ENCODE measurements around the gene TLX2.
A peak's percentile ranks its signal among the peaks of the same experiment; 100 is the strongest.

TLX2 gene

GRCh38 chr2:74553892-74554819 is 39.9 kb downstream of the TLX2 start, which contains the start of the genes DOK1 and LOXL3:
Gene DOK1, plus strand, starts transcription at chr2:74554720. Its CDS starts 35 bp downstream, at chr2:74554755.
Gene LOXL3, minus strand, starts transcription at chr2:74553942. Its CDS starts 1,308 bp downstream, at chr2:74552634.
- H3K27me3 ChIP-seq (replicated peaks; ENCODE audit: insufficient read depth, low read length), result peaks cover 17% of the 10 kb centered on the region

GRCh38 chr2:74554820-74555531 is 40.7 kb downstream of the TLX2 start:
- TF ChIP-seq CTCF (IDR thresholded peaks at IDR 0.05; ENCODE audit: low read length), result no peak
- TF ChIP-seq EZH2phosphoT487 (IDR thresholded peaks at IDR 0.05; ENCODE audit: low read length), result no peak
- TF ChIP-seq EZH2 (optimal IDR thresholded peaks at IDR 0.05; ENCODE audit: low read depth, low read length), result no peak
- Histone ChIP-seq H3K79me2 (ENCODE audit: low read length) (peaks cover 9% of the 10 kb centered on the region; the same call in 1 of the 2 replicates), H3K4me1 (ENCODE audit: low read length) (peaks cover 3% of the 10 kb centered on the region; the same call in 1 of the 2 replicates), H3K4me2 (ENCODE audit: low read depth, low read length) (peak overlapping the region; percentile 94), H3K27ac (ENCODE audit: low read length) (peak overlapping the region; percentile 53; the same call in 1 of the 2 replicates), H3K9ac (ENCODE audit: low read length) (peak overlapping the region; percentile 86), H3K27me3 (replicated peaks; ENCODE audit: insufficient read depth, low read length) (peaks cover 9% of the 10 kb centered on the region), H3K4me3 (ENCODE audit: low read length) (peak overlapping the region; percentile 93), H3F3A (ENCODE audit: insufficient read depth, low read length) (no peaks in the 10 kb centered on the region), H3K9me2 (replicated peaks; ENCODE audit: insufficient read depth, low read length) (no peaks in the 10 kb centered on the region), H3K36me3 (replicated peaks; ENCODE audit: insufficient read depth, low read length) (0 out of 2 replicates have a peak, but pooled peaks cover 2% of the 10 kb centered on the region), H2AFZ (ENCODE audit: low read length) (peak overlapping the region; percentile 87), H4K20me1 (ENCODE audit: insufficient read depth, low read length) (no peaks in the 10 kb centered on the region), H3K9me3 (replicated peaks; ENCODE audit: insufficient read depth, low read length) (no peaks in the 10 kb centered on the region)
- DNase-seq, result peak; percentile 61

More at GRCh38 chr2:74553892-74554819, 39.9 kb downstream of the TLX2 start, which contains the start of the genes DOK1 and LOXL3:
- Histone ChIP-seq H3F3A (ENCODE audit: insufficient read depth, low read length) (no peaks in the 10 kb centered on the region), H2AFZ (ENCODE audit: low read length) (peak within 1 kb of the TSS; percentile 87), H3K79me2 (ENCODE audit: low read length) (peaks cover 9% of the 10 kb centered on the region; the same call in 1 of the 2 replicates), H3K27ac (ENCODE audit: low read length) (peak within 1 kb of the TSS; percentile 53; the same call in 1 of the 2 replicates), H3K4me3 (ENCODE audit: low read length) (peak within 1 kb of the TSS; percentile 93), H3K4me1 (ENCODE audit: low read length) (peaks cover 3% of the 10 kb centered on the region; the same call in 1 of the 2 replicates), H3K9me2 (replicated peaks; ENCODE audit: insufficient read depth, low read length) (no peaks in the 10 kb centered on the region), H4K20me1 (ENCODE audit: insufficient read depth, low read length) (no peaks in the 10 kb centered on the region), H3K36me3 (replicated peaks; ENCODE audit: insufficient read depth, low read length) (0 out of 2 replicates have a peak, but pooled peaks cover 2% of the 10 kb centered on the region), H3K9me3 (replicated peaks; ENCODE audit: insufficient read depth, low read length) (no peaks in the 10 kb centered on the region), H3K4me2 (ENCODE audit: low read depth, low read length) (peak within 1 kb of the TSS; percentile 94), H3K9ac (ENCODE audit: low read length) (peak within 1 kb of the TSS; percentile 86)
- no peak for TF ChIP-seq EZH2 (optimal IDR thresholded peaks at IDR 0.05; ENCODE audit: low read depth, low read length)
- no peak for TF ChIP-seq EZH2phosphoT487 (IDR thresholded peaks at IDR 0.05; ENCODE audit: low read length)
- TF ChIP-seq CTCF (IDR thresholded peaks at IDR 0.05; ENCODE audit: low read length), result no peak
- peak; percentile 81 for DNase-seq

GRCh38 chr2:74555610-74556103 is 41.4 kb downstream of the TLX2 start:
- no peak for DNase-seq
- Histone ChIP-seq H3K4me1 (ENCODE audit: low read length) (peaks cover 3% of the 10 kb centered on the region; the same call in 1 of the 2 replicates), H2AFZ (ENCODE audit: low read length) (no peak overlapping the region), H3K9ac (ENCODE audit: low read length) (no peak overlapping the region; the same call in 1 of the 2 replicates), H3K79me2 (ENCODE audit: low read length) (peaks cover 9% of the 10 kb centered on the region; the same call in 1 of the 2 replicates), H3K4me3 (ENCODE audit: low read length) (peak overlapping the region; percentile 93), H3K9me3 (replicated peaks; ENCODE audit: insufficient read depth, low read length) (no peaks in the 10 kb centered on the region), H3K27me3 (replicated peaks; ENCODE audit: insufficient read depth, low read length) (peaks cover 2% of the 10 kb centered on the region), H3K4me2 (ENCODE audit: low read depth, low read length) (peak overlapping the region; percentile 94), H3F3A (ENCODE audit: insufficient read depth, low read length) (no peaks in the 10 kb centered on the region), H3K27ac (ENCODE audit: low read length) (no peak overlapping the region), H4K20me1 (ENCODE audit: insufficient read depth, low read length) (no peaks in the 10 kb centered on the region), H3K9me2 (replicated peaks; ENCODE audit: insufficient read depth, low read length) (no peaks in the 10 kb centered on the region), H3K36me3 (replicated peaks; ENCODE audit: insufficient read depth, low read length) (0 out of 2 replicates have a peak, but pooled peaks cover 2% of the 10 kb centered on the region)
- no peak for TF ChIP-seq EZH2 (optimal IDR thresholded peaks at IDR 0.05; ENCODE audit: low read depth, low read length)
- no peak for TF ChIP-seq EZH2phosphoT487 (IDR thresholded peaks at IDR 0.05; ENCODE audit: low read length)
- TF ChIP-seq CTCF (IDR thresholded peaks at IDR 0.05; ENCODE audit: low read length), result no peak
